Measurements from ENCODE around the gene MRPL38. TPM values are rescaled to one million over a fixed set of nuclear protein-coding genes. Genes with fewer than 3 reads are reported as not detected.
A peak's percentile ranks its signal among the peaks of the same experiment; 100 is the strongest.

MRPL38 gene
- total and polyA plus RNA-seq, 4 donors: 23.0 to 63.9 (median 50.5) TPM

DNA sequence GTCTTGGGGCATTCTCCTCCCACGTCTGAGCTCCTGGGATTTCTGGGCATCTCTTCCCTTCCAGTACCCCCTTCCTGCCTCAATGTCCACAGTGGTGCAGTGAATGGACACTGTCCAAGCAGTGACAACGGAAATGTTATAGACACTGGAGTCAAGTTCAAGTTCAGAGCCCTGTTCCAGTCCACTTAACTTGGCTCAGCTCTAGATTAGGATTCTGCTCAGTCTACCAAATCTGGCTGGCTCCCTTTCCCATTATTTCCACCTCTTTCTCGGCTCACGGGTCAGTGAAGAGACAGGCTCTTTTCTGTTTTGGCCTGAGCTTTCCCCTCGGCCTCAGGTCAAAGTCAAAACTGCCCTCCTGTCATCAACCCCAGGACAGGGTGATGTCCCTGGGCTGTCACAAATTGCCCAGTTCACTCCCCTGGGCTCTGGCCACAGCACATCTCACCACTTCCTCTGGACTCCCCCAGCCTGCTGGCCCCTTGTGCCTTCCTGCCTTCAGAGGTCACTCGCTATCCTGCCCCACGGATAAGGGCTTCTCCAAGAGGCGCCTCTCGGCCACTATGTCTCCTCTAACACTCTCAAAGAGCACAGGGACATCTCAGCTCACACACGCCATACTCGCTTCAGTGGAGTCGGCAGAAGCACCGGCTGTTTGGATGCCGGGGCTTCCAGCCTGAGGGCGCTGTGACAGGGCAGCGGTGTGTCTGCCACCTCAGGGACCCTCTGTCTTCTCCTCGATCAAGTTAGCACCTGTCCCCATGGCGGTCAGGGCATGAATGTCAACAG lies 17.7 kb upstream of the MRPL38 start:
- Histone ChIP-seq H3K36me3 (ENCODE audit: control insufficient read depth in 4 of 4, insufficient read depth in 3 of 4, low read depth in 1 of 4, low read length in 3 of 4) (no peaks in the 10 kb centered on the region), H3K27ac (ENCODE audit: low read depth in 1 of 2, low read length in 2 of 2) (peak overlapping the region; percentile 6 to 8), H3K27me3 (ENCODE audit: control insufficient read depth in 4 of 4, insufficient read depth in 4 of 4, low read length in 3 of 4) (no peaks in the 10 kb centered on the region), H3K4me3 (ENCODE audit: low read depth in 1 of 3, low read length in 3 of 3) (no peak overlapping the region), H3K4me1 (ENCODE audit: control insufficient read depth in 4 of 4, insufficient read depth in 4 of 4, low read length in 3 of 4) (peaks cover 0 to 17% (median 14%) of the 10 kb centered on the region in 4 donors), H3K9me3 (ENCODE audit: control insufficient read depth in 4 of 4, low read length in 3 of 4) (no peaks in the 10 kb centered on the region), H3K9ac (ENCODE audit: low read depth in 1 of 2, low read length in 2 of 2) (no peak overlapping the region)
- no peak for DNase-seq (ENCODE audit: low spot score)
- TF ChIP-seq HNF4A (conservative IDR thresholded peaks at IDR 0.05) (peak; percentile 71 to 81), SP1 (IDR thresholded peaks at IDR 0.05) (peak; percentile 90), RXRA (IDR thresholded peaks at IDR 0.05) (peak; percentile 67 to 72), EGR1 (IDR thresholded peaks at IDR 0.05; ENCODE audit: low read depth in 2 of 2) (no peak), TAF1 (conservative IDR thresholded peaks at IDR 0.05) (no peak), HNF4G (IDR thresholded peaks at IDR 0.05) (peak; percentile 41), YY1 (IDR thresholded peaks at IDR 0.05) (no peak), JUND (IDR thresholded peaks at IDR 0.05) (no peak), GABPA (IDR thresholded peaks at IDR 0.05 in 1 of 2, conservative IDR thresholded peaks at IDR 0.05 in 1 of 2) (no peak), NR2F2 (IDR thresholded peaks at IDR 0.05) (peak; percentile 92), FOXA1 (IDR thresholded peaks at IDR 0.05) (no peak), FOXA2 (IDR thresholded peaks at IDR 0.05) (no peak), RAD21 (IDR thresholded peaks at IDR 0.05) (no peak)
- TF ChIP-seq, protein P1, sequence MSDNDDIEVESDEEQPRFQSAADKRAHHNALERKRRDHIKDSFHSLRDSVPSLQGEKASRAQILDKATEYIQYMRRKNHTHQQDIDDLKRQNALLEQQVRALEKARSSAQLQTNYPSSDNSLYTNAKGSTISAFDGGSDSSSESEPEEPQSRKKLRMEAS (IDR thresholded peaks at IDR 0.05): no peak
- TF ChIP-seq, protein P2, sequence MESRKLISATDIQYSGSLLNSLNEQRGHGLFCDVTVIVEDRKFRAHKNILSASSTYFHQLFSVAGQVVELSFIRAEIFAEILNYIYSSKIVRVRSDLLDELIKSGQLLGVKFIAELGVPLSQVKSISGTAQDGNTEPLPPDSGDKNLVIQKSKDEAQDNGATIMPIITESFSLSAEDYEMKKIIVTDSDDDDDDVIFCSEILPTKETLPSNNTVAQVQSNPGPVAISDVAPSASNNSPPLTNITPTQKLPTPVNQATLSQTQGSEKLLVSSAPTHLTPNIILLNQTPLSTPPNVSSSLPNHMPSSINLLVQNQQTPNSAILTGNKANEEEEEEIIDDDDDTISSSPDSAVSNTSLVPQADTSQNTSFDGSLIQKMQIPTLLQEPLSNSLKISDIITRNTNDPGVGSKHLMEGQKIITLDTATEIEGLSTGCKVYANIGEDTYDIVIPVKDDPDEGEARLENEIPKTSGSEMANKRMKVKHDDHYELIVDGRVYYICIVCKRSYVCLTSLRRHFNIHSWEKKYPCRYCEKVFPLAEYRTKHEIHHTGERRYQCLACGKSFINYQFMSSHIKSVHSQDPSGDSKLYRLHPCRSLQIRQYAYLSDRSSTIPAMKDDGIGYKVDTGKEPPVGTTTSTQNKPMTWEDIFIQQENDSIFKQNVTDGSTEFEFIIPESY (IDR thresholded peaks at IDR 0.05): no peak
- TF ChIP-seq, protein P3, sequence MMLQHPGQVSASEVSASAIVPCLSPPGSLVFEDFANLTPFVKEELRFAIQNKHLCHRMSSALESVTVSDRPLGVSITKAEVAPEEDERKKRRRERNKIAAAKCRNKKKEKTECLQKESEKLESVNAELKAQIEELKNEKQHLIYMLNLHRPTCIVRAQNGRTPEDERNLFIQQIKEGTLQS (IDR thresholded peaks at IDR 0.05): no peak
- TF ChIP-seq, protein P4, sequence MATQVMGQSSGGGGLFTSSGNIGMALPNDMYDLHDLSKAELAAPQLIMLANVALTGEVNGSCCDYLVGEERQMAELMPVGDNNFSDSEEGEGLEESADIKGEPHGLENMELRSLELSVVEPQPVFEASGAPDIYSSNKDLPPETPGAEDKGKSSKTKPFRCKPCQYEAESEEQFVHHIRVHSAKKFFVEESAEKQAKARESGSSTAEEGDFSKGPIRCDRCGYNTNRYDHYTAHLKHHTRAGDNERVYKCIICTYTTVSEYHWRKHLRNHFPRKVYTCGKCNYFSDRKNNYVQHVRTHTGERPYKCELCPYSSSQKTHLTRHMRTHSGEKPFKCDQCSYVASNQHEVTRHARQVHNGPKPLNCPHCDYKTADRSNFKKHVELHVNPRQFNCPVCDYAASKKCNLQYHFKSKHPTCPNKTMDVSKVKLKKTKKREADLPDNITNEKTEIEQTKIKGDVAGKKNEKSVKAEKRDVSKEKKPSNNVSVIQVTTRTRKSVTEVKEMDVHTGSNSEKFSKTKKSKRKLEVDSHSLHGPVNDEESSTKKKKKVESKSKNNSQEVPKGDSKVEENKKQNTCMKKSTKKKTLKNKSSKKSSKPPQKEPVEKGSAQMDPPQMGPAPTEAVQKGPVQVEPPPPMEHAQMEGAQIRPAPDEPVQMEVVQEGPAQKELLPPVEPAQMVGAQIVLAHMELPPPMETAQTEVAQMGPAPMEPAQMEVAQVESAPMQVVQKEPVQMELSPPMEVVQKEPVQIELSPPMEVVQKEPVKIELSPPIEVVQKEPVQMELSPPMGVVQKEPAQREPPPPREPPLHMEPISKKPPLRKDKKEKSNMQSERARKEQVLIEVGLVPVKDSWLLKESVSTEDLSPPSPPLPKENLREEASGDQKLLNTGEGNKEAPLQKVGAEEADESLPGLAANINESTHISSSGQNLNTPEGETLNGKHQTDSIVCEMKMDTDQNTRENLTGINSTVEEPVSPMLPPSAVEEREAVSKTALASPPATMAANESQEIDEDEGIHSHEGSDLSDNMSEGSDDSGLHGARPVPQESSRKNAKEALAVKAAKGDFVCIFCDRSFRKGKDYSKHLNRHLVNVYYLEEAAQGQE (IDR thresholded peaks at IDR 0.05): no peak
- TF ChIP-seq, protein P5, sequence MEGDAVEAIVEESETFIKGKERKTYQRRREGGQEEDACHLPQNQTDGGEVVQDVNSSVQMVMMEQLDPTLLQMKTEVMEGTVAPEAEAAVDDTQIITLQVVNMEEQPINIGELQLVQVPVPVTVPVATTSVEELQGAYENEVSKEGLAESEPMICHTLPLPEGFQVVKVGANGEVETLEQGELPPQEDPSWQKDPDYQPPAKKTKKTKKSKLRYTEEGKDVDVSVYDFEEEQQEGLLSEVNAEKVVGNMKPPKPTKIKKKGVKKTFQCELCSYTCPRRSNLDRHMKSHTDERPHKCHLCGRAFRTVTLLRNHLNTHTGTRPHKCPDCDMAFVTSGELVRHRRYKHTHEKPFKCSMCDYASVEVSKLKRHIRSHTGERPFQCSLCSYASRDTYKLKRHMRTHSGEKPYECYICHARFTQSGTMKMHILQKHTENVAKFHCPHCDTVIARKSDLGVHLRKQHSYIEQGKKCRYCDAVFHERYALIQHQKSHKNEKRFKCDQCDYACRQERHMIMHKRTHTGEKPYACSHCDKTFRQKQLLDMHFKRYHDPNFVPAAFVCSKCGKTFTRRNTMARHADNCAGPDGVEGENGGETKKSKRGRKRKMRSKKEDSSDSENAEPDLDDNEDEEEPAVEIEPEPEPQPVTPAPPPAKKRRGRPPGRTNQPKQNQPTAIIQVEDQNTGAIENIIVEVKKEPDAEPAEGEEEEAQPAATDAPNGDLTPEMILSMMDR (IDR thresholded peaks at IDR 0.05; ENCODE audit: low read depth, low read length, missing input control): no peak
- WGBS: 67% methylated on average over 18 of the region's 18 CpGs
